ENCODE data around the gene PREX1. TPM values are rescaled to one million over a fixed set of nuclear protein-coding genes. Genes with fewer than 3 reads are reported as not detected.

The PREX1 gene
- total RNA-seq, 2 experiments from 2014 or later = 130 to 156 TPM

- Mint-ChIP-seq H3K27me3 (no peaks in the 10 kb centered on the region), H3K4me1 (peaks cover 95% of the 10 kb centered on the region), H3K27ac (peak overlapping the region; percentile 90), H3K9me3 (ENCODE audit: low read depth) (no peaks in the 10 kb centered on the region), H3K36me3 (peaks cover 55% of the 10 kb centered on the region), H3K4me3 (peak overlapping the region; percentile 55)
- ATAC-seq (no peak), DNase-seq (no peak)
- CTCF ChIA-PET = interaction anchor here (0.7 to 2.6 kb wide), 8 partner anchors 9 to 111 kb away, joined by 3 to 19 read pairs (median 5); partner anchors contain the start of gene PREX1
These were observed 108.1 kb downstream of the PREX1 start for GRCh38 chr20:48719598-48720255.

- CTCF ChIA-PET = interaction anchor here (0.7 to 2.6 kb wide), 10 partner anchors 10 to 112 kb away, joined by 3 to 19 read pairs (median 4); partner anchors contain the start of gene PREX1
- H3K27me3 Mint-ChIP-seq = no peaks in the 10 kb centered on the region
- H3K4me1 Mint-ChIP-seq = peaks cover 96% of the 10 kb centered on the region
- H3K9me3 Mint-ChIP-seq (ENCODE audit: low read depth) = no peaks in the 10 kb centered on the region
- peak overlapping the region; percentile 90 for H3K27ac Mint-ChIP-seq
- peak overlapping the region; percentile 55 for H3K4me3 Mint-ChIP-seq
- ATAC-seq (peak; percentile 56), DNase-seq (peak; percentile 88)
- H3K36me3 Mint-ChIP-seq = peaks cover 55% of the 10 kb centered on the region
These were observed 108.8 kb downstream of the PREX1 start for GRCh38 chr20:48718786-48719578.

- Mint-ChIP-seq H3K36me3 (peaks cover 56% of the 10 kb centered on the region), H3K9me3 (ENCODE audit: low read depth) (no peaks in the 10 kb centered on the region), H3K4me1 (peaks cover 94% of the 10 kb centered on the region), H3K27ac (peak overlapping the region; percentile 97), H3K27me3 (no peaks in the 10 kb centered on the region), H3K4me3 (peak overlapping the region; percentile 34)
- CTCF ChIA-PET = interaction anchor here (0.7 to 3.6 kb wide), 9 partner anchors 11 to 187 kb away, joined by 3 to 19 read pairs (median 4); no protein-coding TSS in a partner anchor
- DNase-seq (peak; percentile 43), ATAC-seq (no peak)
These were observed 110.0 kb downstream of the PREX1 start for GRCh38 chr20:48717680-48718223.

GRCh38 chr20:48717095-48717672 lies 110.6 kb downstream of the PREX1 start:
- Mint-ChIP-seq H3K36me3 (peaks cover 60% of the 10 kb centered on the region), H3K9me3 (ENCODE audit: low read depth) (no peaks in the 10 kb centered on the region), H3K27ac (peak overlapping the region; percentile 97), H3K4me1 (peaks cover 94% of the 10 kb centered on the region), H3K27me3 (no peaks in the 10 kb centered on the region), H3K4me3 (peak overlapping the region; percentile 34)
- CTCF ChIA-PET = interaction anchor here (0.7 to 3.6 kb wide), 11 partner anchors 10 to 188 kb away, joined by 3 to 14 read pairs (median 4); partner anchors contain the start of gene PREX1
- DNase-seq (peak; percentile 54), ATAC-seq (peak; percentile 26)

- peaks cover 93% of the 10 kb centered on the region for H3K4me1 Mint-ChIP-seq
- H3K36me3 Mint-ChIP-seq = peaks cover 62% of the 10 kb centered on the region
- CTCF ChIA-PET = interaction anchor here (0.7 to 3.6 kb wide), 8 partner anchors 10 to 188 kb away, joined by 3 to 14 read pairs (median 4); partner anchors contain the start of gene PREX1
- peak overlapping the region; percentile 97 for H3K27ac Mint-ChIP-seq
- DNase-seq (no peak), ATAC-seq (no peak)
- H3K27me3 Mint-ChIP-seq = no peaks in the 10 kb centered on the region
- peak overlapping the region; percentile 61 for H3K4me3 Mint-ChIP-seq
- H3K9me3 Mint-ChIP-seq (ENCODE audit: low read depth) = no peaks in the 10 kb centered on the region
These were observed 111.3 kb downstream of the PREX1 start for GRCh38 chr20:48716541-48716940.

- Mint-ChIP-seq H3K36me3 (peaks cover 57% of the 10 kb centered on the region), H3K27me3 (no peaks in the 10 kb centered on the region), H3K4me3 (peak overlapping the region; percentile 61), H3K4me1 (peaks cover 92% of the 10 kb centered on the region), H3K9me3 (ENCODE audit: low read depth) (no peaks in the 10 kb centered on the region), H3K27ac (peak overlapping the region; percentile 97)
- CTCF ChIA-PET = interaction anchor here (0.7 to 3.6 kb wide), 8 partner anchors 9 to 189 kb away, joined by 3 to 14 read pairs (median 4); no protein-coding TSS in a partner anchor
- DNase-seq = peak; percentile 90
- peak; percentile 68 for ATAC-seq
These were observed 111.7 kb downstream of the PREX1 start for GRCh38 chr20:48716086-48716485.

GRCh38 chr20:48714764-48715163 lies 113.0 kb downstream of the PREX1 start:
- Mint-ChIP-seq H3K4me1 (peaks cover 84% of the 10 kb centered on the region), H3K27ac (peak overlapping the region; percentile 66), H3K9me3 (ENCODE audit: low read depth) (no peaks in the 10 kb centered on the region), H3K4me3 (no peak overlapping the region), H3K27me3 (no peaks in the 10 kb centered on the region), H3K36me3 (peaks cover 51% of the 10 kb centered on the region)
- CTCF ChIA-PET = interaction anchor here (1.1 to 3.6 kb wide), 3 partner anchors 24 to 57 kb away, joined by 3 to 13 read pairs (median 4); no protein-coding TSS in a partner anchor
- no peak for ATAC-seq
- no peak for DNase-seq

GRCh38 chr20:48711696-48712464 lies 115.9 kb downstream of the PREX1 start:
- Mint-ChIP-seq H3K4me3 (no peak overlapping the region), H3K27me3 (no peaks in the 10 kb centered on the region), H3K27ac (peak overlapping the region; percentile 56), H3K9me3 (ENCODE audit: low read depth) (no peaks in the 10 kb centered on the region), H3K36me3 (peaks cover 53% of the 10 kb centered on the region), H3K4me1 (peaks cover 76% of the 10 kb centered on the region)
- ATAC-seq (no peak), DNase-seq (no peak)
- CTCF ChIA-PET = interaction anchor here (1.0 to 2.4 kb wide), 2 partner anchors 28 to 54 kb away, joined by 3 to 7 read pairs; no protein-coding TSS in a partner anchor

- H3K27ac Mint-ChIP-seq = no peak overlapping the region
- no peak for ATAC-seq
- H3K4me3 Mint-ChIP-seq = no peak overlapping the region
These were observed 116.8 kb downstream of the PREX1 start for GRCh38 chr20:48711044-48711428.

GRCh38 chr20:48710341-48711043 lies 117.3 kb downstream of the PREX1 start:
- Mint-ChIP-seq H3K36me3 (peaks cover 57% of the 10 kb centered on the region), H3K4me3 (no peak overlapping the region), H3K27ac (peak overlapping the region; percentile 39), H3K27me3 (no peaks in the 10 kb centered on the region), H3K4me1 (peaks cover 74% of the 10 kb centered on the region), H3K9me3 (ENCODE audit: low read depth) (no peaks in the 10 kb centered on the region)
- no peak for ATAC-seq
- CTCF ChIA-PET = interaction anchor here (0.6 kb wide), 1 partner anchor 195 kb away, joined by 3 read pairs; no protein-coding TSS in a partner anchor
- DNase-seq = no peak

More at GRCh38 chr20:48711044-48711428, 116.8 kb downstream of the PREX1 start:
- Mint-ChIP-seq H3K27me3 (no peaks in the 10 kb centered on the region), H3K36me3 (peaks cover 57% of the 10 kb centered on the region), H3K9me3 (ENCODE audit: low read depth) (no peaks in the 10 kb centered on the region), H3K4me1 (peaks cover 76% of the 10 kb centered on the region)
- CTCF ChIA-PET = no interaction called here
- no peak for DNase-seq

GRCh38 chr20:48709744-48710143 lies 118.1 kb downstream of the PREX1 start:
- H3K27me3 Mint-ChIP-seq = no peaks in the 10 kb centered on the region
- peaks cover 55% of the 10 kb centered on the region for H3K36me3 Mint-ChIP-seq
- no peak overlapping the region for H3K4me3 Mint-ChIP-seq
- DNase-seq (no peak), ATAC-seq (no peak)
- H3K27ac Mint-ChIP-seq = peak overlapping the region; percentile 39
- H3K9me3 Mint-ChIP-seq (ENCODE audit: low read depth) = no peaks in the 10 kb centered on the region
- peaks cover 72% of the 10 kb centered on the region for H3K4me1 Mint-ChIP-seq
- CTCF ChIA-PET = interaction anchor here (1.1 kb wide), 1 partner anchor 116 kb away, joined by 3 read pairs; no protein-coding TSS in a partner anchor

Measured in activated CD8-positive, alpha-beta memory T cell treated with anti-CD3 and anti-CD28 coated beads, Interleukin-2, amount 10 ng/mL, durations not matched to agents 7 days and 5 days (primary cell).